NCI-H524 (cell line): ENCODE results near the gene TECPR2.

Experiments
- DNase-seq, 2 experiments: peaks; one replicate each; lab custom pipeline; 2025; lab: John Stamatoyannopoulos, UW

TECPR2 gene

DNA sequence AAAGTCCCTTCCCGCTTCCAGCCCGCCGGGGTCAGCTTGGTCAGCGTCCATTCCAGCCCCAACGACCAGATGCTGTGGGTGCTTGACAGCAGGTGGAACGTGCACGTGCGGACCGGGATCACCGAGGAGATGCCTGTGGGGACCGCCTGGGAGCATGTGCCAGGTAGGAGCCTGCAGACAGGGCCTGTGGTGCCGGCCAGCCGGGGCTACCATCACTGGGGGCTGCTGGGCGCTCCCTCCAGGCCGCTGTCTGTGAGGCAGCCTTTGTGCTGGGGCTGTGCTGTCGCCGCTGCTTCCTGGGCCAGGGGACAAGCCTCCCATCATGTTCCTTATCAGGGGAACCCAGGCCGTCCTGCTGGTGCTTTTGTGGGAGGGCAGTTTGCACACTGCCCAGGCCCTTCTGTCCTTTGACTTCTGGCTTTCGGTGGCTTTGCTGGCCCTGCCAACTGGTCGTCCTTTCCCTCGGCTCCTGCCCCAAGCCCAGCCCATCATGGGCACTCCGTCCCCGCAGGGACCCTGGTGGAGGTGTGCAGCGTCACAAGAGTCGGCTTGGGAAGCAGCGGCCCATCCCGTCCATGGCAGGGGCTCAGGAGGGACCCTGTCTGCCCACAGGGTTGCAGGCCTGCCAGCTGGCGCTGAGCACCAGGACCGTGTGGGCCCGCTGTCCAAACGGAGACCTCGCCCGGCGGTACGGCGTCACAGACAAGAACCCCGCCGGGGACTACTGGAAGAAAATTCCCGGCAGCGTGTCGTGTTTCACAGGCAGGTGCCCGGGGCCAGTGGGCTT is 134.4 kb downstream of the TECPR2 start:
- no peak for DNase-seq

DNA sequence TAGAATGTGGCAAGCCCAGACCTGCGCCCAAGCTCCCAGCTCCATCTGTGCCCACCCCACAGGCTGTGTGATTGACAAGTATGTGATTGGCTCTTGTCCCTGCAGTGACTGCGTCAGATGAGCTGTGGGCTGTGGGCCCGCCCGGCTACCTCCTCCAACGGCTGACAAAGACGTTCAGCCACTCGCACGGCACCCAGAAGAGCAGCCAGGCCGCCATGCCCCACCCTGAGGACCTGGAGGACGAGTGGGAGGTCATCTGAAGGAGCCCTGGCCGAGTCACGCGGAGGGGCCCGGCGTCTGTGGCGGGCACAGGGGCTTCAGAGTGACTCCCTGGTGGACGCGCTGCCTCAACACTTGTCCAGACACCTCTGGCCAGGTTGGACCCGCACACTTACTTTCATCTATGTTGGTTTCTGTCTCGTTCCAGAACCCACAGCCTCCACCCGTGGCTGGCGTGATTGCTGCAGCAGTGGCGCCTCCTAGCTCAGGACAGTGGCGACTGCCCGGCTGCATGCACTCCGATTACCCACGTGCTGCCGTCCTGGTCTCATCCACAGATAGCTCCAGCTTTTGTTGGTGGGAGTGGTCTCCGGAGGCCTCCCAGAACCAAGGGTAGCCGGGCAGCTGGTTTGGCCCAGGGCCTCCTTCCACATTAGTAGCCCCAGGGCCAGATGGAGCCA is 135.4 kb downstream of the TECPR2 start:
- peak in 1 of 2 experiments; percentile 15 for DNase-seq

DNA sequence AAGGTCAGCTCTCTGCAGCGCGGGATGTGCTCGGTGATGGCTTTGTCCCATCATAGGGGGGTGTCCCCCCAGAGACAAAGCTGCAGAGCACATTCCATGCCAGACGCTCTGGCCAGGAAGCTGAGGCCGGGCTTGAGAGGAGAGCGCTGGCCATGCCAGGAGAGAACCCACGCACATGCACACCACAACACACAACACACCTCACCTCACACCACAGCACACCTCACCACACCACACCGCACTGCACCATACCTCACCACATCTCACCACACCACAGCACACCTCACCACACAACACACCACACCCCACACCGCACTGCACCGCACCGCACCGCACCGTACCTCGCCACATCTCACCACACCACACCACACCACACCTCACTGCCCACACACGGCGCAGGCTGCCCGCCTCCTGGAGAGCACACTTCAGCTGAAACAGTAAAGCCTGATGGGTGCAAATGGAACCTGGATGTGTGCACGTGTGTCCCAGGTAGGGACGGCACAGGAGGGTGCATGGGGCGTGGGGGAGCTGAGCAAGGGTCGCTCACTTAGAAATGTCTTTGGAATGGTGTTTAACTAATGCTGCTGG is 136.0 kb downstream of the TECPR2 start:
- DNase-seq, result no peak

DNA sequence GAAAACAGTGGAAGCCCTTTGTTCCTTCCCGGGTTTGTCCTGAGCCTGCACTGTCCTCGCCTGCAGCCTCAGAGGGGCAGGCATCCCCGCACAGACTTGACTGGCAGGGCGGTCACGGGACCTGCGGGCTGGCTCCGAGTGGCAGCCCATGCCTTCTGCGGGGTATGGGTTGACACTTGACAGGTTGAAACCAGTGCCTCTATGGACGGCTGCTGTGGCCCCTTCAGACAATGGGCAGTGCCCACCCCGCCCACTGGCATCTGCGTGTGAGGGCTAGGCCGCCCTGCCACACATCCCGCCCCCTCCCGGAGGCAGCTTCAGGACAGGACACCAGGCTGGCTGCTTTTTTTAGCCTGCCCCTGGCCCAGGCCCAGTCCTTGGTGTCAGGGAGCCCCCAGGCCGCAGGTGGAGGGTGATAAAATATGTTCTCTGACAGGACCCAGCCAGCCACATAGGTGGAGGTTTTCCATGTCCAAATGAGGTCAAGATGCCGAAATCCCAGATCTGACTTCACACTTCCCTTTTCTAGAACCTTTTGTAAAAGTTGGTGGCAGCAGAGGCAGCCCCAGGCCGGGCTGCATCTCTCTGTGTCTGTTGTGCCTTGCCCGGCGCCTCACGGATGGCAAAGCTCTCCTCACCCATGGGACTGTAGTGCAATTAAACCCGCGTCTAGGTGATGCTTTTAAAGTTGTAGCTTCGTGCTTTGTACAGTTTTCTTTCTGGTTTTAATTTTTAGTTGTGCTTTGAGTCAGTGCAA is 136.8 kb downstream of the TECPR2 start:
- DNase-seq, result no peak

DNA sequence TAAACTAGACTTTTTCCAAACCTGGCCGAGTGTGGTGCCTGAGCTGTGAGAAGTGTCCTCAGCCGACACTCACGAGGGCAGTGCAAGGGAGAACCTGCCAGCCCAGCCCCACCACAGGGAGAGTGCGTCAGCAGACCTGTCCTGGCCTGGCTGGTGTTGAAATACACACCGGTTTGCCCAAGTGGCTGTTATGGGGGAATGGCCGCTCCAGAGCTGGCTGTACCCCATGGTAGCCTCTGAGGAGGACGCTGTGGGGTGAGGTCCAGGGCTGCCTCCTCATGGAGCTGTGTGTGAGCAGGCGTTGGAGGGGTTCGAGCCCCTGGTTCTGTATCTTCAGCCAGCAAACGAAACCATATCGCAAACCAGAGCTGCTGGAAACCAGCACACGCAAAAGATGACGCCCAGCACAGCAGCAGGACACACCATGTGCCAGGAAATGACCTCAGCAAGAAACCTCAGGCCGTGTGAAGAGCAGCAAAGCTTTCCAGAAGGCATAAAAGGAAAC is 137.5 kb downstream of the TECPR2 start:
- DNase-seq, result no peak

DNA sequence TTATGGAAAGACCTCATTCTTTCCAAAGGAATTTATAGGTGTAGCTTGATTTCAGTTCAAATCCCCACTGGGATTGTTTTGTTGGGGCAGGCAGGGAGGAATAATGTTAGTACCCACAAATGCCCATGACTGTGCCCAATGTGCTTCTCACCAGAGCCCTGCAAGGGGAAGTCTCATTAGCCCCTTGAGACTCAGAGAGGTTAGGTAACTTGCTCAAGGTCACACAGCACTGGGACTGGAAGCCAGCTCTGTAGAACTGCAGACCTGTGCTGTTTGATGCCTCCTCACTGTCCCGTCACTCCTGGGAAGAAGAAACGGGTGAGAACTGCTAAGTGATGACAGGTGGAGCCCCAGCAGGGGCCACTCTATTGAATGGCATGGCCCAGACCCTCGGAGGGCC is 138.0 kb downstream of the TECPR2 start:
- DNase-seq, result no peak

DNA sequence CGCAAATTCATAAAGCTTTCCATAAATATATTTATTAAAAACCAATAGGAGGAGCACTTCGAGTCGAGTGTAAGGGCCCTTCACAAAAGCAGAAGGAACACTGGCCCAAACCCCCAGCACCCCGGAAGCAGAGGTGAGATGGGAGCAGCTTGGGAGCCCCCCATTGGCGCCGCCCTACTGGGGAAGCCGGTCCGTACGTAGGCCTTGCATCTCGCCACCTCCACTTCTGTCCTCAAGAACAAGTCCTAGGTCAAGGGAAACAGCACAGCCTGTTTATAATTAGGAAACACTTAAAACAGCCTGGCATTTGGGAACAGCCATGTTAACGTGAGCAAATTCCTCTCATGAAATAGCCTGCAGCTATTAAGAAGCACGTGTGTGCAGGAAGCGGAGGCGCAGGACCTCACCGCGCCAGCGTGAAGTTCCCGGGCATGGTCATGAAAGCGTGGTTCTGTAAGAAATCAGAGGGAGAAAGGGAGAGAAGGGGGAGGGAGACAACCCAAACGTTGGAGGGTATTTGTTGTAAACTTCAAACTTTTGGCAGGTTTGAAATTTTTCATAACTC is 139.1 kb downstream of the TECPR2 start:
- DNase-seq, result no peak

DNA sequence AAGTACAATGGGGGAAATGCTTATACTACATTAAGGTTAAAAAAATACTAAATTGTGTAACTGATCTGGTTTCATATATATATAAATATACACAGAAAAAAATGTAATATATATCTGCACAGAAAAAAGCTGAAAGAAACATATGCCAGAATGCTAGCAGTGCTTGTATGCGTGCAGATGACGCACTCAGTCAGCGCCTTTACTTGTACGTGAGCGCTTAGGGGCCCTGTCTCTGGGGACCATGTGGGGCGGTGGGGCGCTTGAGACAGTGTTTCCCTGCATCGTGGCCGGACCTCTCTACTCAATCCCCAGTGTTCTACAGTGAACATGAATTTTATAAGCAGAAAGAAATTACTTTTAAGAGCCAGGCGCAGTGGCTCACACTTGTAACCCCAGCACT is 139.8 kb downstream of the TECPR2 start:
- DNase-seq, result no peak

DNA sequence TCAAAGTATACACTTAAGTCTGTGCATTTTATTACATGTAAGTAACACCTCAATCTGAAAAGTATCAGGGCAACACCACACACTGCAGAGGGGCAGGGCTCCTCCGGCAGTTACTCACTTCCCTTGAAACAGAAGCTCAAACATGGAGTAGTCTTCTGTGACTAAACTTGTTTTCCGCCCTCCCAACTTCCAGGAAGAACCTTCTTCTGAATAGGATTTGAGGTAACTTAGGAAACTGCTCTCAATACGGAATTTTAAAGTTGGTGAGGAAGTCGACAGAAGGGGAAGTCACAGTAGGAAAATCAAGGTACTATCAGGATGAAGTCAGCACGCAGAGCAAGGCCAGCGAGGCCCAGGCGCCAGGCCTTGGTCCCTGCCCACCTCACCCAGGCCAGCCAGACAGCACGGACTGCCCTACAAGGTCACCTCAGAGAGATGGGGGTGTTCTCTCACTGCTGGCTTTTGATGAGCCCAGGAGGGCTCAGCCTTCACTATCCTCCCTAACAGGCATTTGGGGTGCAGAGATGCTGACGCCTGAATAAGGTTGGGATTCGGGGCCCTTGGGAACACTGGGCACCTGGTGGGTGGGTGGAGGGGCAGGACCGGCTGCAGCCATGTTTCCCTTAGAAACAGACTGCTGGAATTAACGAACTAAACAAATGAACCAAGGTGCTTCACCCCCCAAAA is 141.0 kb downstream of the TECPR2 start:
- no peak for DNase-seq

DNA sequence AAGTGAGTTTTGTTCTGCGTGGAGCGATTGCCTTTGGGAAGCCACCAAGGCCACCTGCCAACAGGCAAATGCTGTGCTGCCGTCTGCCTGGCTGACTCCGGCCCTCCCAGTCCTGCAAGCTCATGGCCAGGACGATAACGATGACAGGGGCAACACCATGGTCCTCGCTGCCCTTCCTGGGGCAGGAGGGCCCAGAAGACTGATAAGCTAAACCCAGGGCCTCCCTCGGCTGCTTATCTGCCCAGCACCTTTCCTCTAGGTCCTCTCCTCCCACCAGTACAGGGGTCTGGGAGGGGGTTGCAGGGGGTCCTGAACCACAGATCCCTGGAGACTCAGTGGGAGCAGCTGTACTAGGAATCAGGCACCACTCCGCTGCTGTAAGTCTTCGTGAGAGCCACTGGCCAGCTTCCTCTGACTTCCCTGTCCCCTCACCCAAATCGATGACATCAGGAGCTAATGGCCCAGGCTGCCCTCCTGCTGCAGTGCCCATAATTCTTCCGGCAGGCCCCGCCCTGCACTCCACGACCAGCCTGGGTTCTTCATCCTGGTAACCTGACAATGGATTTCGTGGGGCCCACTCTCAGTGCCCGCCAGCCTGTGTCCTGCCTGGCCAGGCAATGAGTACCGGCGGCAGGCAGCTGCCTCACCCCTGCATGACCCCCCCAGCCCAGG is 141.7 kb downstream of the TECPR2 start:
- no peak for DNase-seq

DNA sequence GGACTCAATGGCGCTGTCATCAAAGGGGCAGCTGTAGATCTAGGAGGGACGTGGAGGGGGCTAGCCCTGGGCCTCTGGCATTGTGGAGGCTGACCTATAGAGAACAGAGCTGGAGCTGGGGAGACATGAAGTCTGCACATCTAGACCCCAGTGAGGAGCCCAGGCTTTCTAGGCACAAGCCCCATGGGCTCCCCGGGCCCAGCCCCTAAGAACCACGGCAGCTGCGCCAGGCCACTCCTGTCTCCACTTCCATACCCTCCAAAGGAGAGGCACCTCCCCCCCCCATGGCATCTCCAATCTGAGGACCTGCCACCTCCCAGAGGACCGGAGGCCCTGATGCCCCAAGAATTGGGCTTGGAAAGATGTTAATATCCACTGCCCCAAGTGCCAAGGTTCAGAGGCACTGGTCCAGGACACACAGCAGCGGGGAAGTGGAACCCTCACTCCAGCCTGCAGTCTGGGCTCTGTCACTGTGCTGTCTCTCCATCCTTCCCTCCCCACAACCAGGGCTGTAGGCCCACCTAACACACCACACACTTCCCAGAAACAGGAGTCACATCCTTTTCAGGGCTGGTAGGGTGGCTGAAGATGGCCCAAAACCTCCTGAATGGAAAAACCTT is 142.4 kb downstream of the TECPR2 start:
- DNase-seq, result no peak

DNA sequence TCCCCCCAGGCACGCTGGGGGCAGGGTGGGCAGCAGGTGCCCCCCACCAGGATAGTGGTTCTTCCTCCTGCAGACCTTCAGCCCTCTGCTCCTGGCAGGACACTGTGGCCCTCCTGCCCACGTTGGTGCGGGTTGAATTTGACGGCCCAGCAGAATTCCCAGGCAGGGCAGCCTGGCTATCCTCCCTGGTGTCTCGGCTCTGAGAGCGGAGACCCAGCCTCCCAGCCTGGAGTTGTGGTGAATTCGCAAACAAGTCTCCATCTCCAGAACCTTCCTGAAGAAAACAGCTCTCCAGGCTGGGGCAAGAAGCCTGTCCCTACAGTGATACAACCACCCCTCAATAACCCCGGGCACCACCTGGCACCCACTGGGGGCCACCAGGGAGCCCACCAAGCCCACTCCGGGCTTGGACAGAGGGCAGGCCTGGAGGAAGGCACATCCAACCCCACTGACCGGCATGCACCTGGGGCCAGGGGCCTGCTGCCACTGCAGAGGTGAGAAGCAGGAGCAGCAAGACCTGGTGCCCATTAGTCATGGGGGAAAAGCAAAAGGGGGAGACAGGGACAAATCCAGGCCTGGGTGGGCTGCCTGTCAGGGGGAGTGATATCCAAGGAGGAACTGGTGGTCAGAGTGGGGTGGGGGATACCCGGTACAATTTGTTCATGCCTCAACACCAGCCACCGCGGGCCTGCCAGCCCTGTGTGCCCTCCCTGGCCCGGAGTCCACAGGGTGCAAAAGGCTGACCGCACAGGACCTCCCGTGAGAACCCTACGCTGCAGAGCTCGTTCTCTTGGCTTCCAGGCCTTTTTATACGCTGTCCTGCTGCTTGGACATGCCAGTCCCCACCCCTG is 143.3 kb downstream of the TECPR2 start:
- no peak for DNase-seq

DNA sequence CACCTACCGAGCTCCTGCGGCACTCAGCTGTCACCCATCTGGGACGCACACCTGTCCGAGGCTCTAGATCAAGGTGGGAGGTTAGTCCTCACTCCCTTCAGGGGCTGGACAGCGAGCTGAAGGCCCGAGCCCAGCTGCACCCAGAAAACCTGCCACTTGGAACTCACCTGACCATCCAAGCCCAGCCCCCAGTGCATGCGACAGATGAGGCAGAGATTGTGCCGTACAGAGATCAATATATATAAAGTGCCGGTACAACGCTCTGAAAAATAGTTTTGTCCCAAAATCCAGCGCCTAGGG is 143.8 kb downstream of the TECPR2 start:
- no peak for DNase-seq

DNA sequence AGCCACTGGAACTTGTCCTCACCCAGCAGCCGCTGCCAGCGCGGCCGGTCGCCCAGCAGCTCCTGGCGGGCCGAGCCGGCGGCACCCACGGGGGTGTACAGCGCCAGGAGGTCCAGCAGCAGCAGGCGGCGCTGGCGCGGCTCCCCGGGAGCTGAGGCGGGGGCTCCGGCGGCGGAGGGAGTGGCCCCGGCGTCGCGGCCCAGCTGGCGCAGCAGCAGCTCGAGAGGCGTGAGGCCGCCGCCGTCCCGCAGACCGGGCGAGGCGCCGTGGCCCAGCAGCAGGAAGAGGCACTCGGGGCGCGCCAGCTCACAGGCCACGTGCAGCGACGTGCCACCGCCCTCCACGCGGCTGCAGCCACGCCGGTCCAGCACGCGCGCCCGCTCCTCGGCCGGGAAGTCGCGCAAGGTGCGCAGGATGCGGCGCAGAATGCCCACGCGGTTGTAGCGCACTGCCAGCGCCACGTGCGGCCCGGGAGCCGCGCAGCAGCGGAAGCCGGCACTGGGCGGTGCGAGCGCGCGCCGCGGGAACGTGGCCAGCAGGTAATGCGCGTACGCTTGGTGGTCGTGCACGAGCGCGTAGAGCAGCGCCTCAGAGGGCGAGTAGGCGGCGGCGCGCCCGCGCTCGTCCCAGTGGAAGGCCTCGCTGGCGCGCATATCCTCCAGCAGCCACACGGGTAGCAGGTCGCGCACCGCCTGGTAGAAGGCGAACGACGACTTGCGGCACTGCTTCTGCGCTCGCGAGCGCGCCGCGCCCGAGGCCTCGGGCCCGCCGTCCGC is 144.5 kb downstream of the TECPR2 start:
- no peak for DNase-seq

DNA sequence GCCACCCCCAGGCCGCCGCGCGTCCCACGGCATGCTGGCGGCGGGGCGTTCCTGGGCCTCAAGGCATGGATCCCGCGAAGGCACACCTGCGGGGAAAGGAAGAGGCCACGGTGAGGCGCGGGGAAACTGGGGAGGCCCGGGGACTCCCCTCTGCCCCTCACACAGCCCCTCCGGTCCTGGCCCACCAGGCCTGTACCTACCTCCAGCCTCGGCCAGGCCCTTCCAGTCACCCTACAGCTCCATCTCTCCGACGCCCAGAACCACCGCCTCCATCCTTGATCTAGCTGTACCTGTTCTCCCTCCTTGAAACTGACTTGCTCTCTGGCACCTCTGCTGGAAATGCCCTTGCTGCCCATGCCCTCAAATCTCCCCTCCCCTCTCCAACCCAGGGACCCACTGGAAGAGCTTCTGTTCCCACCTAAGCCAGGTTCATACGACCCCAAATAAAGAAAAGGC is 145.1 kb downstream of the TECPR2 start:
- DNase-seq, result no peak

DNA sequence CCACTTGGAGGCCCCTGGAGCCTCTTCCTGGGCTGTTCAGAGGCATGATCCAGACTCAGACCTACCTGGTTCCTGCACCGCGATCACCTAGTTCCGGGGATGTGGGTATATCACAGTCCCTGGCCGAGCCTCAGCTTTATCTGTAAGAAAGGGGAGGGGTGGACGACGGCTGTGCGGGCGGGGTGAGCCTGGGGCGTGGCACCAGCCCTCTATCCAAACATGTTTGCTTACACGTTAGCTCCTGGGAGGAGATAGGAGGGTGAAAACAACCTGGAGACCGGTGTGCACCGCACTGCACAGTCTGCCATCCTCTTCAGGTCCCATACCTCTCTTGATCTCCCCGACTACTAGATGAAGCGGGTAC is 145.7 kb downstream of the TECPR2 start:
- no peak for DNase-seq

DNA sequence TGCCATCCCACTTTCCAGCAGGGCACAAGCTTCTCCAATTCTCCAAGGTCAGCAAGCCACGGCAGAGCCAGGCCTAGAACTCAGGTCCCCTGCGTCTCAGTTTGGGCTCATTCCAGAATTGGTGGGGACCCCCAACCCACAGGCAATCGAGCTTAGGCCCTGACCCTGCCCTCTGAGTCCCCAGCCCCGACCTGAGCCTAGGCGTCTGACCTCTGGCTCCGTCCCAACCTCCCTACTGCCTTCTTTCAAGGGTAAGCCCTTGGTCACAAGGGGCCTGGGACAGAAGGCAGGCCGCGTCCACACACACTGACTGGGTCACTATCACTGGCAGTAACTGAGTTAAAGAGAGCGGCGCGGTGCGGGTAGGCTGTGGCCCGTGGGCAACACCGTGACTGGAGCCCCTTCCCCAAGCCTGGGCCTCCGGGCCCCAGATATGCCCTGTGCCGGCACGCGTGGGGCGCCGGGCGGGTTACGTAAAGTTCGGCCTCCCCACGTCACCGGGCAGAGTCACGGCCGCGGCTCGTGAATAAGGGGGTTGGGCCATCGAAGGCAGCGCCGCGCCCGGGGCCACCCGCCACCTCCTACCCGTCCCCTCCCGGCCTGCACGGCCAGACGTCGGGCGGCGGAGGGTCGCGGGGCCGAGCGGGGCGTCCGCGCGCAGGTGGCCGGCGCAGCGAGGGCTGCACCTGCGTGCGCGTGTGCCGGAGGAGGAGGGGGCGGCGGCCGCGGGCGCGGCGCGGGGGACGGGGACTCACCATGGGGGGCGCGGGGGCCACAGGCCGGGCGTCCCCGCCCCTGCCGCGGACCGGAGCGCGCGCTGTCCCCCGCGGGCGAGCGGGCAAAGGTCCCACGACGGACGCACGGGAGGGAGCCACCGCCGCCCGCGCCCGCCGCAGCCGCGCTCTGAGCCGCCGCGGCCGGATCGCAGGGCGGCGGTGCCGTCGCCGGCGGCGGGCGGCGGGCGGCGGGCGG is 146.3 kb downstream of the TECPR2 start:
- peak in 1 of 2 experiments; percentile 45 for DNase-seq
